Inferior parietal cortex (tissue), 1 donor: ENCODE data around the gene NET1.
"Not testable (repeated sequence)": the region's sequence is repeated elsewhere in the genome, so short reads cannot be mapped to it uniquely, and the experiment has no call there.

Experiments used
- DNase-seq: peaks from one replicate; pipeline ENCODE4 v3.0.0-alpha.2; 2016; ENCODE audit errors: extremely low spot score

The NET1 gene

GRCh38 chr10:5465976-5466450 lies 53.7 kb downstream of the NET1 start:
- no peak for DNase-seq

- no peak for DNase-seq
Measured at GRCh38 chr10:5466451-5467206, 54.3 kb downstream of the NET1 start.

- DNase-seq: no peak
Measured at GRCh38 chr10:5467207-5467535, 54.8 kb downstream of the NET1 start.

GRCh38 chr10:5467634-5468255 lies 55.4 kb downstream of the NET1 start:
- DNase-seq: no peak

GRCh38 chr10:5468262-5469106 lies 56.1 kb downstream of the NET1 start:
- DNase-seq: no peak

- no peak for DNase-seq
Measured at GRCh38 chr10:5469353-5470061, 57.1 kb downstream of the NET1 start.

GRCh38 chr10:5470062-5470751 lies 57.9 kb downstream of the NET1 start:
- DNase-seq: no peak

GRCh38 chr10:5474642-5475041 lies 62.3 kb downstream of the NET1 start:
- DNase-seq: not testable (repeated sequence)

GRCh38 chr10:5475088-5475487 lies 62.7 kb downstream of the NET1 start:
- DNase-seq: not testable (repeated sequence)

GRCh38 chr10:5475974-5476807 lies 63.8 kb downstream of the NET1 start:
- DNase-seq: not testable (repeated sequence)

- no peak for DNase-seq
Measured at GRCh38 chr10:5476918-5477525, 64.7 kb downstream of the NET1 start.

GRCh38 chr10:5477948-5478693 lies 65.8 kb downstream of the NET1 start:
- DNase-seq: no peak

GRCh38 chr10:5478694-5479305 lies 66.4 kb downstream of the NET1 start:
- DNase-seq: no peak

- DNase-seq: peak; percentile 11
Measured at GRCh38 chr10:5479481-5480161, 67.3 kb downstream of the NET1 start.

- DNase-seq: no peak
Measured at GRCh38 chr10:5480162-5480941, 68.0 kb downstream of the NET1 start.

- no peak for DNase-seq
Measured at GRCh38 chr10:5481121-5481520, 68.8 kb downstream of the NET1 start.

GRCh38 chr10:5482016-5482415 lies 69.7 kb downstream of the NET1 start:
- DNase-seq: no peak
